ENCODE data around the gene TPK1.
"Not testable (repeated sequence)": the region's sequence is repeated elsewhere in the genome, so short reads cannot be mapped to it uniquely, and the experiment has no call there.

TPK1 gene

DNA sequence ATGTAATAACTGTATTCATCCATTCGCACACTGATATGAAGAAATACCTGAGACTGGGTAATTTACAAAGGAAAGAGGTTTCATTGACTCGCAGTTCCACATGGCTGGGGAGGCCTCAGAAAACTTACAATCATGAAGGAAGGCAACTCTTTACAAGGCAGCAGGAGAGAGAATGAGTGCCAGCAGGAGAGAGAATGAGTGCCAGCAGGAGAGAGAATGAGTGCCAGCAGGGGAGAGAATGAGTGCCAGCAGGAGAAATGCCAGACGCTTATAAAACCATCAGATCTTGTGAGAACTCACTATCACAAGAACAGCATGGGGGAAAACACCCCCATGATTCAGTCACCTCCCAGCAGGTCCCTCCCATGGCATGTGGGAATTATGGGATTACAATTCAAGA is 58.0 kb downstream of the TPK1 start:
- DNase-seq: not testable (repeated sequence)

- DNase-seq: no peak
These were observed 58.6 kb downstream of the TPK1 start for GRCh38 chr7:144777005-144777839.

- DNase-seq: no peak
These were observed 59.4 kb downstream of the TPK1 start for GRCh38 chr7:144776447-144776846.

- DNase-seq: no peak
These were observed 60.1 kb downstream of the TPK1 start for GRCh38 chr7:144775749-144776148.

DNA sequence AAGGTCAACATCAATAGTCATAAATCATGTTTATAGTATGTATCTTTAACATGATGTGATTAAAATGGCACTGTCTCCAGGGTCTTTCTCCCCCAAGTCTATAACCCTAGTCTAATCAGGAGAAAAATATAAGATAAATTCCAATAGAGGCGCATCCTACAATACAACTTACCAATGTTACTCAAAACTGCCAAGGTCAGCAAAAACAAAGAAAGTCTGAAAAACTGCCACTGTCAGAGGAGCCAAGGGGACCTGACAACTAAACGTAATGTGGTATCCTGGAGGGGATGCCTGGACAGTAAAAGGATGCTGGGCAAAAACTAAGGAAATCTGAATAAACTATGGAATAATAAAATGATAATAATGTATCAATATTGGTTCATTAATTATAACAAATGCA is 63.9 kb downstream of the TPK1 start:
- no peak for DNase-seq

DNA sequence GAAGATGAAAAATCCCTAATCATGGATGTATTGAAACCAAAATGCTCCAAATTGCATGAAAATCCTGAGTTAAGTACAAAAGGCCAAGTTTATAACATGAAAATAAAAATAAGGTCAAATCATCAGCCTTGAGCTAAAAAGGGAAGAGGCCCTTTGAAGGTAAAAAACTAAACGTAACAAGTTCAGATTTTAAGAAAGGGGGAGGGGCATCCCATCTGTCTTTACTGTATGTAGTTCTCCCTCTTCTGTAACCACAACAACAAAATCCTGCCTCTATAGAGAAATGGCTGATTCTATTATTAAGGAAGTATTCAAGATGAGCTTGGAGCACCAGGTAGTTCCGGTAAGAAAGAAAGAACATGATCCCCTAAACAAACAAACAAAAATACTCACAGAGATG is 64.7 kb downstream of the TPK1 start:
- no peak for DNase-seq

DNA sequence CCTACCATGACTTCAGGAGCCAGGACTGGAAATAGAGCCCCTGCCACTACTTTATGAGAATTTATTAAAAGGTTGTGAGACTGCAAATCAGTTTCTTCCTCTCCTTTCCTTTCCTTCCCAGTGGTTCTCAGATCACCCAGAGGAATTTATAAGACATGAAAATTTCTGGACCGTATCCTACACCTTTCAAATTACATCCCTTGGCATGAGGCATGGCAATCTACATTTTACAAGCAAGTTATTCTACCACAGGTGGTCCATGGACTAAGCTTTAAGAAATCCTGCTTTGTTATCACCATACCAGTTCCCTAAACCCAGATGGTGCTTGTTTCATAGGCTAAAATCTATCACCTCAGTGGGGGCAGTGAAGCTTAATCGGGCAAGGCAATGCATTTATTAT is 66.5 kb downstream of the TPK1 start:
- DNase-seq: no peak

GRCh38 chr7:144768633-144769032 is 67.2 kb downstream of the TPK1 start:
- DNase-seq: no peak

- DNase-seq: no peak
These were observed 72.6 kb downstream of the TPK1 start for GRCh38 chr7:144763291-144763690.

DNA sequence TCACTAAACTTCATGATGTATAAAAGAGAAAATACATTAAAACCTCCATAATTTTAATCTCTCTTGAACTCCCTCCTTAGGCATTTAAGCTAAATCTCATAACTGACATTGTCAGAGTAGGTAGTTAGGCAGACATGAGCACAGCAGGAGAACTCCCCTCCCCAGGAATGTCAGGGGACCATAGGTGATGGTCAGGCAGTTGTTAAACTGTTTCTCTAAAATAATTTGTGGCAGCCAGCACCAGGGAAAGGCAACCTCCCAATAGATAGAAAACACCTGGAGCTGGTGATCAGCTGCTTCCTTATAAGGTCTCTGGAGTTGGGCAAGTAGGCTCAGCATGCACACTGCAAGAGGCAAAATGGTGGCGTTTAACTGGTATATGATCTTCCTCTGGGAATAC is 73.0 kb downstream of the TPK1 start:
- DNase-seq: no peak

GRCh38 chr7:144761493-144761892 is 74.4 kb downstream of the TPK1 start:
- DNase-seq: no peak

DNA sequence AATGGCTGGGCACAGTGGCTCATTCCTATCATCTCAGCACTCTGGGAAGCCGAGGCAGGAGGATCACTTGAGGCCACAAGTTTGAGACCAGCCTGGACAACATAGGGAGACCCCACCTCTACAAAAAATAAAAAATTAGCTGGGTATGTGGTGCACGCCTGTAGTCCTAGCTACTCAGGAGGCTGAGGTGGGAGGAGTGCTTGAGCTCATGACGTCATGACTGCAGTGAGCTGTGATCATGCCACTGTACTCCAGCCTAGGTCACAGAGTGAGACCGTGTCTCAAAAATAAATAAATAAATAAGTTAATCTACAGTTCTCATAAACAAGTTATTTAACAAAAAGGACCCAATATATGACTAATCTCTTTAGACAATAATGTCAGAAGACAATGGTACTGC is 76.2 kb downstream of the TPK1 start:
- no peak for DNase-seq

DNA sequence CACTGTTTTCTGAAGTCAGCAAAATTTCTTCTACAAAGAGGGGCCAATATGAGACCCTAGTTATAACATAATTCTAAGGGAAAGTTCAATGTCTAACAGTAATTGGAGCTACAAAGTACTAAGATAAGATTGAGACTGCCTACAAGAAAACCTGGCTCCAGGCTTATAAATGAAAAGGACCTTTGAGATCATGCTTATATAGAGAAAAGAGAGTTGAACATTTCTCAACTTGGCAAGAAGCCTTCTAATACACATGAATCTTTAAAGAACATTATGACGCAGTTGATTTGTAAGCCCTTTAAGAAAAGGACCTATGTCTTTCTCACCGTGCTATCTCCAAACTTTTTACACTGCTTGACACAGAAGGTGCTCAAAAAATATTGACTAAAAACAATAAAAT is 87.9 kb downstream of the TPK1 start:
- no peak for DNase-seq

- DNase-seq: no peak
These were observed 97.0 kb downstream of the TPK1 start for GRCh38 chr7:144738708-144739314.

GRCh38 chr7:144738146-144738545 is 97.7 kb downstream of the TPK1 start:
- DNase-seq: no peak

DNA sequence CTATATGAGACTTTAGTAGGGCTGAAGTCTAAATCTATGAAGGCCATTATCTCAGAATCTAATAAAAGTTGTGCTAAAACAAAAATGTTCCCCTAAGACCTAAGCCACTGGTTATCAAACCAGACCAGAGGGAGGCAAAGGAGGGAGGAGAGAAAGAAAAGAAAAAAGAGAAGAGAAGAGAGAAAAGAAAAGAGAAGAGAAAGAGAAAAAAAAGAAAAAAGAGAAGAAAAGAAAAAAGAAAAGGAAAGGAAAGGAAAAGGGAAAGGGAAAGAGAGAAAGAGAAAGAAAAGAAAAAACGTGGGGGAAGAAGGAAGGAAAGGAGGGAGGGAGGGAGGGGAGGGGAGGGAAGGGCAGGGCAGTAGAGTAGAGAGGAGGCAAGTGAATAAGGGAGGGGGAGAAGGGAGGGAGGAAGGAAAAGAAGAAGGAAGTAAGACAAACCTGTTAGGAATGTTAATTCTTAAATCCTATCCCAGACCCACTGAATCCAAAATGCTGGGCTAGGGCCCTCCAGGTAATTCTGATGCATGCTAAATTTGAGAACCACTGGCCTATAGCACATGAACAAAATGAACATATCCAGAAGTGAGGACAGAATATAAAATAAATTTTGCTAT is 98.9 kb downstream of the TPK1 start:
- no peak for DNase-seq

GRCh38 chr7:144735505-144736276 is 100.2 kb downstream of the TPK1 start:
- DNase-seq: no peak

GRCh38 chr7:144731661-144732351 is 104.0 kb downstream of the TPK1 start:
- no peak for DNase-seq

DNA sequence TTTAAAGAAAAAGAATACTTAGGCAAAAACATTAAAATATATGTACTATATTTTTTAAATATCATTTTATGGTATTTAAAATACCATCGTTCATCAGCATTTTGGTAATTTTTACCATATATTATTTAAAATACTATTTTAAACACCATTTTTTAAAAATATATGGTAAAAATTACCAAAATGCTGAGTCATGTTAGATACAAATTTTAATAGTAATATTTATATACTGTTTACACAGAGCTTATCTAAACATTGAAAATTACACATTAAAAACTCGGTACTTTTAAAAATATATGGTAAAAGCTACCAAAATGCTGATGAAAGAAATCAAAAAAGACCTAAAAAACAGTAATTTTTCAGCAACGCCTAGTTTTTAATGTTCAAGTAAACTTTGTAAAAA is 105.6 kb downstream of the TPK1 start:
- no peak for DNase-seq

DNA sequence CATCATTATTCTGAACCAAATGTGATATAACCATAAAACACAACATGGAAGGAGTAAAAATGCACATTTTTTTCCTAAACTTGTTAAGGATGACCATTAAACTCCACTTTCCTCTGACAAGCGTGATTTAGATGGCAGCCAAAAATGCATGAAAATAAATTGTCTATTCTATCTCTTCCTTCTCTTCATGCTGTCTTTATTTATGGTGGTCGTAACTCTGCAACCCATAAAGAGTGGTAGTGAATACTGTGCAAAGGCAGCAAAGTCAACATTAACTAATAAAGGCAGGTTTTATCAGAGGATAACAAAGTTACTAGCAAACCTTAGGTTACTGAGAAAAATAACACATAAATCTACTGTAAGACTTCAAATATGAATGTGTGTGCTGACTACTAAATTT is 106.6 kb downstream of the TPK1 start:
- DNase-seq: no peak

DNA sequence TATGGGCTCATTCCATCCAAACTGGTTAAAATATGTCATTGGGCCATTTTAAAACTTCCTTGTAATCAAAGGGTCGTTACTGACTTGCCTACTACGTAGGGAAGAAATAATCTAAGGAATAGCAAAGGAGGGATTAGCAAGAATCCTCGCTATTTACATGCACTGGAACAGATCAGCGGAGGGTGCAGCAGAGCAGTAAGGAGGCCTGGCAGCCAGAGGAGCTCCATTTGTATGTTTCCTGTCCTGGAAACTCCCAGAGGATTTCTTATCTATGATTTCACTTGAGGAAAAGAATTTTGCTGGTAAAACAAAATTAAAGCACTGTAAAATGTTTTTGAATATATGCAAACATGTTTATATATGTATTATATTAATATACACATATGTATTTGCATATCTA is 107.3 kb downstream of the TPK1 start:
- no peak for DNase-seq

All from amygdala (tissue), 56 donors.